ENCODE measurements around the gene ALG1. TPM values are rescaled to one million over a fixed set of nuclear protein-coding genes. Genes with fewer than 3 reads are reported as not detected.

The ALG1 gene
- total and polyA plus RNA-seq, 2 of the 13 experiments (the other 11 are each of a cell fraction or from before 2014, with no cell fraction given) = 43.3 to 75.6 TPM

GRCh38 chr16:5134739-5135452 is 63.3 kb downstream of the ALG1 start (continued):
- TF ChIP-seq JUND (CRISPR knock-in tag; IDR thresholded peaks at IDR 0.05) = peak; percentile 80
- TF ChIP-seq ZNF280D (CRISPR knock-in tag; IDR thresholded peaks at IDR 0.05) = 0 out of 2 replicates have a peak, but pooled peaks have one; percentile 71
- TF ChIP-seq ARID3A (IDR thresholded peaks at IDR 0.05; ENCODE audit: low read depth, low read length) = 0 out of 2 replicates have a peak, but pooled peaks have one; percentile 17
- peak; percentile 93; the same call in 1 of the 2 replicates for TF ChIP-seq MTA1 (CRISPR knock-in tag; IDR thresholded peaks at IDR 0.05; ENCODE audit: borderline replicate concordance)
- peak; percentile 68; the same call in 1 of the 2 replicates for TF ChIP-seq ZKSCAN8 (CRISPR knock-in tag; IDR thresholded peaks at IDR 0.05; ENCODE audit: borderline replicate concordance)
- peak; percentile 92; the same call in 1 of the 2 replicates for TF ChIP-seq ZNF331 (CRISPR knock-in tag; IDR thresholded peaks at IDR 0.05)
- peak; percentile 93 for TF ChIP-seq GATAD2A (CRISPR knock-in tag; IDR thresholded peaks at IDR 0.05)
- peak; percentile 60; the same call in 1 of the 2 replicates for TF ChIP-seq THAP9 (CRISPR knock-in tag; IDR thresholded peaks at IDR 0.05; ENCODE audit: borderline replicate concordance)
- peak; percentile 37; the same call in 1 of the 2 replicates for TF ChIP-seq SOX13 (IDR thresholded peaks at IDR 0.05)
- TF ChIP-seq SOX13 (CRISPR knock-in tag; conservative IDR thresholded peaks at IDR 0.05 in 1 of 2, IDR thresholded peaks at IDR 0.05 in 1 of 2) = peak in 1 of 2 experiments; percentile 78; a peak in 2 of 4 replicates
- peak; percentile 52; the same call in 1 of the 2 replicates for TF ChIP-seq MYPOP (CRISPR knock-in tag; IDR thresholded peaks at IDR 0.05)
- peak; percentile 78 for TF ChIP-seq KAT8 (CRISPR knock-in tag; IDR thresholded peaks at IDR 0.05)
